ENCODE measurements around the gene ST8SIA1. TPM values are rescaled to one million over a fixed set of nuclear protein-coding genes. Genes with fewer than 3 reads are reported as not detected.

Gene ST8SIA1
- total RNA-seq, 3 donors from 2014 or later: 2.6 to 11.1 (median 10.4) TPM

DNA sequence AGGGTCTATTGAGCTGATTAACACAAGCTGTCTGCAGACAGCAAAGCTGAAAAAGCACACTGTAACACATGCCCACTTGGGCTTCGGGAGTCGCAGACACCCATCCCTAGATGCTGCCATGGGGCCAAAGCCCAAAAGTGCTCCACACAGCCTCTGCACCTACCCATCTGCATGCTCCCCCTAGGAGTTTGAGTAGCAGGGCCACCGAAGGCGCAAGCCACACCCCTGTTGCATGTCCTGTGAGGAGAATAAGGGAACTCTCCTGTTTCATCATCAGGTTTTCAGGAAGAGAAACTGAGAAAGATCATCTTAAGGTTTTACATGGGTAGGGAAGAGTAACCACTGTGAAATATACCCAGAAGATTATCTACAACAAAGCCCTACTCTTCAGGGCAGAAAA is 5.6 kb upstream of the ST8SIA1 start:
- H3K4me1 ChIP-seq: no peaks in the 10 kb centered on the region
- H3K27me3 ChIP-seq: no peaks in the 10 kb centered on the region
- peaks cover 0 to 3% of the 10 kb centered on the region in 2 donors for H3K9me3 ChIP-seq
- intact Hi-C loops (cut with DNase I; ENCODE audit: low total_unique reads): no loop called here
- no peak overlapping the region for H3K27ac ChIP-seq
- H3K4me3 ChIP-seq: no peak overlapping the region
- DNase-seq (ENCODE audit: low spot score in 2 of 2): no peak
- H3K36me3 ChIP-seq: no peaks in the 10 kb centered on the region
- TF ChIP-seq, protein P1, sequence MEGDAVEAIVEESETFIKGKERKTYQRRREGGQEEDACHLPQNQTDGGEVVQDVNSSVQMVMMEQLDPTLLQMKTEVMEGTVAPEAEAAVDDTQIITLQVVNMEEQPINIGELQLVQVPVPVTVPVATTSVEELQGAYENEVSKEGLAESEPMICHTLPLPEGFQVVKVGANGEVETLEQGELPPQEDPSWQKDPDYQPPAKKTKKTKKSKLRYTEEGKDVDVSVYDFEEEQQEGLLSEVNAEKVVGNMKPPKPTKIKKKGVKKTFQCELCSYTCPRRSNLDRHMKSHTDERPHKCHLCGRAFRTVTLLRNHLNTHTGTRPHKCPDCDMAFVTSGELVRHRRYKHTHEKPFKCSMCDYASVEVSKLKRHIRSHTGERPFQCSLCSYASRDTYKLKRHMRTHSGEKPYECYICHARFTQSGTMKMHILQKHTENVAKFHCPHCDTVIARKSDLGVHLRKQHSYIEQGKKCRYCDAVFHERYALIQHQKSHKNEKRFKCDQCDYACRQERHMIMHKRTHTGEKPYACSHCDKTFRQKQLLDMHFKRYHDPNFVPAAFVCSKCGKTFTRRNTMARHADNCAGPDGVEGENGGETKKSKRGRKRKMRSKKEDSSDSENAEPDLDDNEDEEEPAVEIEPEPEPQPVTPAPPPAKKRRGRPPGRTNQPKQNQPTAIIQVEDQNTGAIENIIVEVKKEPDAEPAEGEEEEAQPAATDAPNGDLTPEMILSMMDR (IDR thresholded peaks at IDR 0.05): no peak
- TF ChIP-seq POLR2A (IDR thresholded peaks at IDR 0.05): no peak
- no peak for TF ChIP-seq POLR2AphosphoS5 (IDR thresholded peaks at IDR 0.05)

GRCh38 chr12:22339691-22340090 is 5.2 kb upstream of the ST8SIA1 start:
- no peak for TF ChIP-seq POLR2A (IDR thresholded peaks at IDR 0.05)
- TF ChIP-seq, protein P1 (IDR thresholded peaks at IDR 0.05): no peak
- TF ChIP-seq POLR2AphosphoS5 (IDR thresholded peaks at IDR 0.05): no peak
- no peak overlapping the region for H3K27ac ChIP-seq
- H3K27me3 ChIP-seq: no peaks in the 10 kb centered on the region
- intact Hi-C loops (cut with DNase I; ENCODE audit: low total_unique reads): loop anchor here (5.0 kb wide), 1 partner anchor 257 kb away; no protein-coding TSS in a partner anchor
- H3K4me1 ChIP-seq: no peaks in the 10 kb centered on the region
- H3K4me3 ChIP-seq: no peak overlapping the region
- peaks cover 0 to 3% of the 10 kb centered on the region in 2 donors for H3K9me3 ChIP-seq
- DNase-seq (ENCODE audit: low spot score in 2 of 2): no peak
- no peaks in the 10 kb centered on the region for H3K36me3 ChIP-seq

GRCh38 chr12:22335794-22336166 is 1.3 kb upstream of the ST8SIA1 start:
- H3K4me1 ChIP-seq: no peaks in the 10 kb centered on the region
- H3K27me3 ChIP-seq: no peaks in the 10 kb centered on the region
- intact Hi-C loops (cut with DNase I; ENCODE audit: low total_unique reads): loop anchor here (5.0 kb wide), 1 partner anchor 253 kb away; no protein-coding TSS in a partner anchor
- no peaks in the 10 kb centered on the region for H3K9me3 ChIP-seq
- no peak for DNase-seq (ENCODE audit: low spot score in 2 of 2)
- H3K27ac ChIP-seq: no peak overlapping the region
- TF ChIP-seq POLR2A (IDR thresholded peaks at IDR 0.05) (no peak), POLR2AphosphoS5 (IDR thresholded peaks at IDR 0.05) (no peak)
- TF ChIP-seq, protein P1 (IDR thresholded peaks at IDR 0.05): peak; percentile 1 to 36 (median 17)
- H3K36me3 ChIP-seq: no peaks in the 10 kb centered on the region
- peak overlapping the region; percentile 60 to 91 (median 67) for H3K4me3 ChIP-seq

- peak overlapping the region; percentile 60 to 91 (median 67) for H3K4me3 ChIP-seq
- H3K4me1 ChIP-seq: no peaks in the 10 kb centered on the region
- DNase-seq (ENCODE audit: low spot score in 2 of 2): peak in 1 of 2 donors; percentile 52
- intact Hi-C loops (cut with DNase I; ENCODE audit: low total_unique reads): no loop called here
- no peaks in the 10 kb centered on the region for H3K36me3 ChIP-seq
- H3K27ac ChIP-seq: peak overlapping the region; percentile 71 to 85
- TF ChIP-seq POLR2AphosphoS5 (IDR thresholded peaks at IDR 0.05): no peak
- no peak for TF ChIP-seq POLR2A (IDR thresholded peaks at IDR 0.05)
- TF ChIP-seq, protein P1 (IDR thresholded peaks at IDR 0.05): no peak
- H3K27me3 ChIP-seq: no peaks in the 10 kb centered on the region
- no peaks in the 10 kb centered on the region for H3K9me3 ChIP-seq
Measured at GRCh38 chr12:22333713-22334409, 646 bp downstream of the ST8SIA1 start.

GRCh38 chr12:22333186-22333712 is 1.3 kb downstream of the ST8SIA1 start:
- DNase-seq (ENCODE audit: low spot score in 2 of 2): no peak
- intact Hi-C loops (cut with DNase I; ENCODE audit: low total_unique reads): no loop called here
- Histone ChIP-seq H3K36me3 (no peaks in the 10 kb centered on the region), H3K9me3 (no peaks in the 10 kb centered on the region), H3K4me1 (no peaks in the 10 kb centered on the region), H3K27ac (peak overlapping the region; percentile 22 to 85), H3K4me3 (peak overlapping the region; percentile 60 to 91 (median 67)), H3K27me3 (no peaks in the 10 kb centered on the region)
- TF ChIP-seq POLR2AphosphoS5 (IDR thresholded peaks at IDR 0.05) (no peak), POLR2A (IDR thresholded peaks at IDR 0.05) (no peak)
- TF ChIP-seq, protein P1 (IDR thresholded peaks at IDR 0.05): no peak

Measured in breast epithelium (tissue), 4 donors.